ENCODE measurements around the gene SPCS3.

DNA sequence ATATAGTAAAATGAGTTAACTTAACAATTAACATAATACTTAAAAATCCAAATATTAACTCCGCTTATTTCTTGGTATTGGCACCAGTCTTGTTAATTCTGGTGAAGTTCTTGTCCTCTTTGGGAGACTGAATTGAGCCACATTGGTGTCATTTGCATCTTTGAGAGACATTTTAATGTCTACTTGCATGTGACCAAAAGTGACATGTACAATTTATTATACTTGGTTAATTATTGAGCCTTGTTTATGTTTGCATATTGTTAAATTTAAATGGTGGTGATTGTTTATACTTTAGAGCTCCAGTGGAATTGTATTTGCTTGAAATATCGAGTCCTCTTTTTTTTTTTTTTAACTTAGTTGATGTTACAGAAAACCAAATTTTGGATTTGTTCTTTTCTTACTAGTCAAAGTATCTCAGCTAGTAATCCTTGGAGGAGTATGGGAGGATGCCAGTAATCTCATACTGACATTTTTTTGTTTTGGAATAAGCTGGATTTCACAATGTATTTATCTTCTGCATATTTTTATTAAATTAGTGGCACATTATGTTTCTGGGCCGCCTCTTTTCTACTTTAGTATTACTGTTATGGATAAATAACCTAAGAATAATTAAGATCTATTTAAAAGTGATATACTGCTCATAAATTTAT is 3.9 kb downstream of the SPCS3 start:
- TF ChIP-seq POLR2A (IDR thresholded peaks at IDR 0.05; ENCODE audit: extremely low read depth, insufficient read length) = no peak
- TF ChIP-seq, protein P1, sequence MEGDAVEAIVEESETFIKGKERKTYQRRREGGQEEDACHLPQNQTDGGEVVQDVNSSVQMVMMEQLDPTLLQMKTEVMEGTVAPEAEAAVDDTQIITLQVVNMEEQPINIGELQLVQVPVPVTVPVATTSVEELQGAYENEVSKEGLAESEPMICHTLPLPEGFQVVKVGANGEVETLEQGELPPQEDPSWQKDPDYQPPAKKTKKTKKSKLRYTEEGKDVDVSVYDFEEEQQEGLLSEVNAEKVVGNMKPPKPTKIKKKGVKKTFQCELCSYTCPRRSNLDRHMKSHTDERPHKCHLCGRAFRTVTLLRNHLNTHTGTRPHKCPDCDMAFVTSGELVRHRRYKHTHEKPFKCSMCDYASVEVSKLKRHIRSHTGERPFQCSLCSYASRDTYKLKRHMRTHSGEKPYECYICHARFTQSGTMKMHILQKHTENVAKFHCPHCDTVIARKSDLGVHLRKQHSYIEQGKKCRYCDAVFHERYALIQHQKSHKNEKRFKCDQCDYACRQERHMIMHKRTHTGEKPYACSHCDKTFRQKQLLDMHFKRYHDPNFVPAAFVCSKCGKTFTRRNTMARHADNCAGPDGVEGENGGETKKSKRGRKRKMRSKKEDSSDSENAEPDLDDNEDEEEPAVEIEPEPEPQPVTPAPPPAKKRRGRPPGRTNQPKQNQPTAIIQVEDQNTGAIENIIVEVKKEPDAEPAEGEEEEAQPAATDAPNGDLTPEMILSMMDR (IDR thresholded peaks at IDR 0.05; ENCODE audit: low read depth, low read length) = no peak
- no peak for TF ChIP-seq MYC (IDR thresholded peaks at IDR 0.05; ENCODE audit: low read depth, low read length)
- TF ChIP-seq, protein P2, sequence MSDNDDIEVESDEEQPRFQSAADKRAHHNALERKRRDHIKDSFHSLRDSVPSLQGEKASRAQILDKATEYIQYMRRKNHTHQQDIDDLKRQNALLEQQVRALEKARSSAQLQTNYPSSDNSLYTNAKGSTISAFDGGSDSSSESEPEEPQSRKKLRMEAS (IDR thresholded peaks at IDR 0.05; ENCODE audit: low read depth, low read length) = no peak
